Transverse colon (tissue), 4 donors: Measurements from ENCODE around the gene MMP23B. TPM values are rescaled to one million over a fixed set of nuclear protein-coding genes. Genes with fewer than 3 reads are reported as not detected.
A peak's percentile ranks its signal among the peaks of the same experiment; 100 is the strongest.

Experiments used
- DNase-seq: peaks from one replicate; pipeline ENCODE4 v3.0.0-alpha.2; 2019
- H3K27ac ChIP-seq, 4 donors: fragments of 200-600 bp; sonication (generic); 2 replicates each; pipeline ENCODE4 v1.5.1; 2016 to 2018; ENCODE audit warnings: inconsistent platforms in 4 of 4
- H3K27me3 ChIP-seq: fragments of 200-600 bp; sonication (generic); 2 replicates; pipeline ENCODE4 v1.5.1; 2017; ENCODE audit warnings: inconsistent platforms
- H3K36me3 ChIP-seq, 4 donors: fragments of 200-600 bp; sonication (generic); 2 replicates each; pipeline ENCODE4 v1.5.1; 2017 to 2019; ENCODE audit warnings: inconsistent platforms in 4 of 4
- H3K4me1 ChIP-seq, 4 donors: fragments of 200-600 bp; sonication (generic); 2 replicates each; pipeline ENCODE4 v1.5.1; 2017 to 2020; ENCODE audit warnings: inconsistent platforms in 4 of 4
- H3K4me3 ChIP-seq, 4 donors: fragments of 200-600 bp; sonication (generic); 1 replicate in 1 of 4; 2 replicates in 3 of 4; pipeline versions ENCODE4 v1.5.1 to v1.6.1; 2017 to 2019; ENCODE audit warnings: inconsistent platforms in 4 of 4
- H3K9me3 ChIP-seq, 2 donors: fragments of 200-600 bp; sonication (generic); 2 replicates each; pipeline ENCODE4 v1.5.1; 2017 to 2019; ENCODE audit warnings: inconsistent platforms in 2 of 2
- EP300 ChIP-seq: sonication (generic); formaldehyde crosslinking; IDR thresholded peaks from one replicate; pipeline ENCODE4 v1.6.1; 2017; ENCODE audit warnings: antibody characterized with exemption, low read depth
- POLR2A ChIP-seq: fragments of 450-650 bp; IDR thresholded peaks from one replicate; pipeline ENCODE4 v1.6.1; 2016; ENCODE audit warnings: antibody characterized with exemption, mild to moderate bottlenecking, moderate library complexity
- POLR2AphosphoS5 ChIP-seq, 3 donors: sonication (generic); formaldehyde crosslinking; IDR thresholded peaks; one replicate each; pipeline ENCODE4 v1.6.1; 2016; ENCODE audit warnings: antibody characterized with exemption in 3 of 3
- WGBS, 2 donors: methylation state at CpG; one replicate each; pipeline ENCODE4 v1.1.5; 2018; ENCODE audit warnings: low coverage in 1 of 2; 5-methylcytosine and 5-hydroxymethylcytosine counted together
- in situ Hi-C, 4 donors: fragments of 200-750 bp; cut with MboI; loops; one replicate each; pipeline versions ENCODE4 v1.15.0 to v1.15.1; 2017; ENCODE audit warnings: low sequenced_read_pairs in 3 of 4, low pct_ligation_motif_present in 1 of 4, low pct_unique_long_range_greater_than_20kb in 1 of 4
- intact Hi-C: fragments of 100-400 bp; cut with DNase I; formaldehyde crosslinking; loops from one replicate; pipeline ENCODE4 v1.15.1; 2023; ENCODE audit warnings: low total_unique reads
- total RNA-seq, 4 donors: library from RNA; depleted of rRNA; stranded (reverse); fragments of >200 nt; gene quantifications; one replicate each; pipeline ENCODE4 v1.1.0, GENCODE V29; 2016
- TF ChIP-seq, protein P1 (sequence below), 5 experiments: fragments of 200-600 bp in 3 of 5; fragments of 450-650 bp in 2 of 5; sonication (generic) in 3 of 5; IDR thresholded peaks; 1 replicate in 2 of 5; 2 replicates in 3 of 5; pipeline ENCODE4 v1.5.1; 2016 to 2017; ENCODE audit warnings: antibody characterized with exemption in 5 of 5, inconsistent platforms in 3 of 5, mild to moderate bottlenecking in 2 of 5, moderate library complexity in 1 of 5

MMP23B gene
- total RNA-seq, 4 donors from 2014 or later: 4.9 to 58.9 (median 9.9) TPM

- TF ChIP-seq, protein P1, sequence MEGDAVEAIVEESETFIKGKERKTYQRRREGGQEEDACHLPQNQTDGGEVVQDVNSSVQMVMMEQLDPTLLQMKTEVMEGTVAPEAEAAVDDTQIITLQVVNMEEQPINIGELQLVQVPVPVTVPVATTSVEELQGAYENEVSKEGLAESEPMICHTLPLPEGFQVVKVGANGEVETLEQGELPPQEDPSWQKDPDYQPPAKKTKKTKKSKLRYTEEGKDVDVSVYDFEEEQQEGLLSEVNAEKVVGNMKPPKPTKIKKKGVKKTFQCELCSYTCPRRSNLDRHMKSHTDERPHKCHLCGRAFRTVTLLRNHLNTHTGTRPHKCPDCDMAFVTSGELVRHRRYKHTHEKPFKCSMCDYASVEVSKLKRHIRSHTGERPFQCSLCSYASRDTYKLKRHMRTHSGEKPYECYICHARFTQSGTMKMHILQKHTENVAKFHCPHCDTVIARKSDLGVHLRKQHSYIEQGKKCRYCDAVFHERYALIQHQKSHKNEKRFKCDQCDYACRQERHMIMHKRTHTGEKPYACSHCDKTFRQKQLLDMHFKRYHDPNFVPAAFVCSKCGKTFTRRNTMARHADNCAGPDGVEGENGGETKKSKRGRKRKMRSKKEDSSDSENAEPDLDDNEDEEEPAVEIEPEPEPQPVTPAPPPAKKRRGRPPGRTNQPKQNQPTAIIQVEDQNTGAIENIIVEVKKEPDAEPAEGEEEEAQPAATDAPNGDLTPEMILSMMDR (IDR thresholded peaks at IDR 0.05): no peak
- TF ChIP-seq POLR2AphosphoS5 (IDR thresholded peaks at IDR 0.05) (no peak), POLR2A (no peak), EP300 (no peak)
- Histone ChIP-seq H3K4me1 (peaks cover 4 to 30% (median 24%) of the 10 kb centered on the region in 4 donors), H3K9me3 (no peaks in the 10 kb centered on the region), H3K4me3 (no peak overlapping the region), H3K36me3 (no peaks in the 10 kb centered on the region), H3K27me3 (no peaks in the 10 kb centered on the region), H3K27ac (peak overlapping the region in 2 of 4 donors; percentile 78 to 89)
- in situ Hi-C loops (no loop called here), intact Hi-C loops (no loop called here)
- DNase-seq: no peak
- WGBS, 2 donors: 93 to 100% methylated on average over 5 to 32 of the region's 32 CpGs
Measured at GRCh38 chr1:1680031-1680911, 48.3 kb downstream of the MMP23B start.

GRCh38 chr1:1680912-1681273 lies 48.9 kb downstream of the MMP23B start:
- in situ Hi-C loops: no loop called here
- no peak for TF ChIP-seq EP300
- TF ChIP-seq, protein P1 (IDR thresholded peaks at IDR 0.05): no peak
- no peak for TF ChIP-seq POLR2AphosphoS5 (IDR thresholded peaks at IDR 0.05)
- no peak for TF ChIP-seq POLR2A
- Histone ChIP-seq H3K27me3 (no peaks in the 10 kb centered on the region), H3K36me3 (no peaks in the 10 kb centered on the region), H3K9me3 (no peaks in the 10 kb centered on the region), H3K4me1 (peaks cover 4 to 35% (median 24%) of the 10 kb centered on the region in 4 donors), H3K4me3 (no peak overlapping the region), H3K27ac (peak overlapping the region in 2 of 4 donors; percentile 3 to 21)
- intact Hi-C loops: no loop called here
- 58 to 93% methylated on average over 6 to 11 of the region's 11 CpGs for WGBS, 2 donors
- peak; percentile 44 for DNase-seq

- Histone ChIP-seq H3K36me3 (no peaks in the 10 kb centered on the region), H3K27me3 (no peaks in the 10 kb centered on the region), H3K4me1 (peaks cover 0 to 37% (median 20%) of the 10 kb centered on the region in 4 donors), H3K9me3 (no peaks in the 10 kb centered on the region), H3K4me3 (no peak overlapping the region), H3K27ac (no peak overlapping the region)
- in situ Hi-C loops (no loop called here), intact Hi-C loops (no loop called here)
- WGBS, 2 donors: 40 to 77% methylated on average over 1 to 26 of the region's 26 CpGs
- no peak for DNase-seq
- TF ChIP-seq, protein P1 (IDR thresholded peaks at IDR 0.05): no peak
- TF ChIP-seq POLR2AphosphoS5 (IDR thresholded peaks at IDR 0.05) (no peak), POLR2A (no peak), EP300 (no peak)
Measured at GRCh38 chr1:1683104-1683905, 51.3 kb downstream of the MMP23B start.

Other genes starting within 250 kb of the MMP23B start
- gene CCNL2, start 232.8 kb upstream of the MMP23B start, total RNA-seq: 100 to 1,000 TPM; 169 to 657 (median 349) TPM
- gene MRPL20, start 224.9 kb upstream of the MMP23B start, total RNA-seq: 100 to 1,000 TPM in 1 of 4 donors, 10 to 100 TPM in 3; 40.0 to 183 (median 97.0) TPM
- gene ANKRD65, start 210.9 kb upstream of the MMP23B start, total RNA-seq: 1 to 10 TPM in 3 of 4 donors, under 1 TPM in 1; 0.80 to 4.5 (median 1.9) TPM
- gene VWA1, start 196.5 kb upstream of the MMP23B start, total RNA-seq: 10 to 100 TPM; 29.4 to 82.0 (median 51.6) TPM
- gene ATAD3C, start 182.5 kb upstream of the MMP23B start, total RNA-seq: 1 to 10 TPM in 1 of 4 donors, under 1 TPM in 2, not detected in 1; 0.75 to 1.3 (median 1.00) TPM
- gene ATAD3B, start 160.4 kb upstream of the MMP23B start, total RNA-seq: 100 to 1,000 TPM in 1 of 4 donors, 10 to 100 TPM in 3; 15.6 to 269 (median 39.2) TPM
- gene ATAD3A, start 120.0 kb upstream of the MMP23B start, total RNA-seq: 10 to 100 TPM; 14.6 to 34.4 (median 20.4) TPM
- gene TMEM240, start 91.5 kb upstream of the MMP23B start, total RNA-seq: 10 to 100 TPM in 1 of 4 donors, 1 to 10 TPM in 2, not detected in 1; 3.8 to 27.3 (median 4.2) TPM
- 100 to 1,000 TPM in 3 of 4 donors, 10 to 100 TPM in 1; 95.0 to 162 (median 136) TPM for gene SSU72, start 57.3 kb upstream of the MMP23B start, total RNA-seq
- 1 to 10 TPM; 1.5 to 4.6 (median 3.7) TPM for gene FNDC10, start 32.0 kb upstream of the MMP23B start, total RNA-seq
- gene MIB2, start 16.7 kb upstream of the MMP23B start, total RNA-seq: 100 to 1,000 TPM in 3 of 4 donors, 10 to 100 TPM in 1; 94.2 to 346 (median 224) TPM
- gene CDK11B, start 26.8 kb downstream of the MMP23B start, total RNA-seq: 100 to 1,000 TPM in 1 of 4 donors, 10 to 100 TPM in 3; 28.4 to 183 (median 60.5) TPM
- gene SLC35E2B, start 60.6 kb downstream of the MMP23B start, total RNA-seq: 100 to 1,000 TPM in 2 of 4 donors, 10 to 100 TPM in 2; 63.4 to 202 (median 83.9) TPM
- 100 to 1,000 TPM in 2 of 4 donors, 10 to 100 TPM in 2; 52.9 to 250 (median 161) TPM for gene CDK11A, start 92.2 kb downstream of the MMP23B start, total RNA-seq
- 100 to 1,000 TPM; 129 to 191 (median 152) TPM for gene NADK, start 146.3 kb downstream of the MMP23B start, total RNA-seq